HS-5 (cell line): ENCODE results near the gene HLA-DRB1.
"Not testable (repeated sequence)": the region's sequence is repeated elsewhere in the genome, so short reads cannot be mapped to it uniquely, and the experiment has no call there.

Experiments
- DNase-seq: peaks from one replicate; pipeline ENCODE4 v3.0.0-alpha.2; 2012; ENCODE audit warnings: low read depth

HLA-DRB1 gene

GRCh38 chr6:32589596-32590449 is at the start of gene HLA-DRB1:
TSS of gene HLA-DRB1 (minus strand) at chr6:32589848. CDS start at chr6:32589742, 106 bp downstream.
- DNase-seq, result no peak

- no peak for DNase-seq
Observed at GRCh38 chr6:32638532-32639219, 49.0 kb upstream of the HLA-DRB1 start.

- no peak for DNase-seq
Observed at GRCh38 chr6:32637883-32638282, 48.2 kb upstream of the HLA-DRB1 start.

- DNase-seq, result no peak
Observed at GRCh38 chr6:32637219-32637880, 47.7 kb upstream of the HLA-DRB1 start, which contains the start of gene HLA-DQA1. TSS of gene HLA-DQA1 (plus strand) at chr6:32637406. CDS start at chr6:32637459, 53 bp downstream.

- DNase-seq, result no peak
Observed at GRCh38 chr6:32635526-32636123, 46.0 kb upstream of the HLA-DRB1 start.

GRCh38 chr6:32629793-32630192 is 40.1 kb upstream of the HLA-DRB1 start:
- DNase-seq, result not testable (repeated sequence)

- DNase-seq, result no peak
Observed at GRCh38 chr6:32627831-32628230, 38.2 kb upstream of the HLA-DRB1 start.

- no peak for DNase-seq
Observed at GRCh38 chr6:32627249-32627648, 37.6 kb upstream of the HLA-DRB1 start.

- DNase-seq, result no peak
Observed at GRCh38 chr6:32625137-32625536, 35.5 kb upstream of the HLA-DRB1 start.

GRCh38 chr6:32624565-32624964 is 34.9 kb upstream of the HLA-DRB1 start:
- DNase-seq, result no peak

- no peak for DNase-seq
Observed at GRCh38 chr6:32623693-32624092, 34.0 kb upstream of the HLA-DRB1 start.

GRCh38 chr6:32622545-32623401 is 33.1 kb upstream of the HLA-DRB1 start:
- DNase-seq, result no peak

GRCh38 chr6:32621372-32621771 is 31.7 kb upstream of the HLA-DRB1 start:
- no peak for DNase-seq

GRCh38 chr6:32617751-32618150 is 28.1 kb upstream of the HLA-DRB1 start:
- no peak for DNase-seq

GRCh38 chr6:32615885-32616532 is 26.4 kb upstream of the HLA-DRB1 start:
- DNase-seq, result no peak

GRCh38 chr6:32614366-32615081 is 24.9 kb upstream of the HLA-DRB1 start:
- DNase-seq, result no peak

- no peak for DNase-seq
Observed at GRCh38 chr6:32613475-32613874, 23.8 kb upstream of the HLA-DRB1 start.

- DNase-seq, result no peak
Observed at GRCh38 chr6:32610682-32611296, 21.1 kb upstream of the HLA-DRB1 start.
